Adrenal gland (tissue), 12 donors: ENCODE results near the gene SORBS1. TPM values are rescaled to one million over a fixed set of nuclear protein-coding genes. Genes with fewer than 3 reads are reported as not detected.

ENCODE experiments used
- DNase-seq, 7 donors: peaks; one replicate each; pipeline ENCODE4 v3.0.0-alpha.2; 2019 to 2020
- H3K27ac ChIP-seq, 5 donors: fragments of 200-600 bp; sonication (generic) in 4 of 5; 1 replicate in 3 of 5; 2 replicates in 2 of 5; pipeline versions ENCODE4 v1.5.1 to v1.8.0; 2016 to 2020; ENCODE audit warnings: mild to moderate bottlenecking in 1 of 5
- H3K27me3 ChIP-seq: fragments of 200-600 bp; 2 replicates; pipeline ENCODE4 v1.8.0; 2021
- H3K36me3 ChIP-seq, 2 donors: fragments of 200-600 bp; replicated peaks in 1 of 2; 1 replicate in 1 of 2; 2 replicates in 1 of 2; pipeline versions ENCODE4 v1.5.1 to v1.8.0; 2018 to 2022
- H3K4me1 ChIP-seq, 2 donors: fragments of 200-600 bp; replicated peaks in 1 of 2; 1 replicate in 1 of 2; 2 replicates in 1 of 2; pipeline versions ENCODE4 v1.5.1 to v1.8.0; 2018 to 2021
- H3K4me3 ChIP-seq, 4 donors: fragments of 200-600 bp; sonication (generic) in 3 of 4; one replicate each; pipeline ENCODE4 v1.5.1; 2016 to 2018
- H3K9me3 ChIP-seq, 3 donors: fragments of 200-600 bp; sonication (generic) in 1 of 3; replicated peaks in 1 of 3; 1 replicate in 2 of 3; 2 replicates in 1 of 3; pipeline versions ENCODE4 v1.5.1 to v1.8.0; 2016 to 2021
- CTCF ChIP-seq, 6 experiments: fragments of 450-650 bp in 4 of 6; fragments of 200-600 bp in 2 of 6; sonication (generic) in 1 of 6; IDR thresholded peaks; 1 replicate in 5 of 6; 2 replicates in 1 of 6; pipeline versions ENCODE4 v1.5.1 to v1.8.0; 2016 to 2021; ENCODE audit warnings: antibody characterized with exemption in 6 of 6, mild to moderate bottlenecking in 2 of 6, moderate library complexity in 1 of 6
- POLR2A ChIP-seq, 2 donors: fragments of 450-650 bp; IDR thresholded peaks; one replicate each; pipeline ENCODE4 v1.6.1; 2017; ENCODE audit warnings: antibody characterized with exemption in 2 of 2, mild to moderate bottlenecking in 2 of 2, moderate library complexity in 1 of 2
- WGBS, 4 donors: extraction: QIAGEN DNeasy Blood & Tissue Kit in 2 of 4; methylation state at CpG; one replicate each; pipeline versions ENCODE4 v1.1.5 to v1.1.7; 2013 to 2017; 5-methylcytosine and 5-hydroxymethylcytosine counted together
- intact Hi-C, 2 donors: fragments of 100-400 bp; cut with DNase I; formaldehyde crosslinking; loops; one replicate each; pipeline versions ENCODE4 v1.14.1 to v1.15.0; 2022 to 2023
- polyA plus RNA-seq, 3 donors: library from polyadenylated mRNA; stranded (reverse); fragments of 200-250 nt in 2 of 3; fragments of 350-450 nt in 1 of 3; fragmentation: Illumina TruSeq in 1 of 3; extraction: RNeasy Lipid Tissue Mini Kit (QIAGEN cat#74804) in 1 of 3; gene quantifications; one replicate each; pipeline ENCODE4 v1.2.3, GENCODE V29; 2013 to 2014
- total RNA-seq, 9 donors: library from RNA; depleted of rRNA in 4 of 9; stranded (reverse); fragments of >200 nt in 4 of 9; fragments of 120-200 nt in 1 of 9; fragmentation: NEBNext Ultra II Directional in 1 of 9; extraction: Animal tissue kit (Norgen Biotek cat#: 25700) in 1 of 9; gene quantifications; one replicate each; pipeline versions ENCODE4 v1.1.0 to v1.2.4, GENCODE V29; 2013 to 2023
- donor health status: healthy with polysubstance abuse.
- donor health status: Bipolar disorder and iron deficiency.
- donor health status: DM: yes; HTN: yes; CAD: no.
- donor health status: DM: no; HTN: no; CAD: no.
- donor health status: DM: no; HTN: no; CAD: no.
- donor health status: DM: yes; HTN: yes; CAD: no.

The SORBS1 gene
- total and polyA plus RNA-seq, 12 donors: 9.5 to 43.4 (median 19.0) TPM

GRCh38 chr10:95426482-95426881 lies 134.7 kb downstream of the SORBS1 start:
- Histone ChIP-seq H3K4me3 (no peak overlapping the region), H3K4me1 (peaks cover 0 to 12% of the 10 kb centered on the region in 2 donors), H3K36me3 (no peaks in the 10 kb centered on the region), H3K27me3 (no peaks in the 10 kb centered on the region), H3K27ac (no peak overlapping the region), H3K9me3 (no peaks in the 10 kb centered on the region)
- TF ChIP-seq CTCF (IDR thresholded peaks at IDR 0.05): no peak
- TF ChIP-seq POLR2A (IDR thresholded peaks at IDR 0.05): no peak
- WGBS, 4 donors: 78 to 86% (median 82%) methylated on average over 5 of the region's 5 CpGs
- DNase-seq: no peak
- intact Hi-C loops: no loop called here

GRCh38 chr10:95425592-95426465 lies 135.3 kb downstream of the SORBS1 start:
- Histone ChIP-seq H3K27me3 (no peaks in the 10 kb centered on the region), H3K4me1 (peaks cover 0 to 12% of the 10 kb centered on the region in 2 donors), H3K9me3 (no peaks in the 10 kb centered on the region), H3K4me3 (no peak overlapping the region), H3K27ac (no peak overlapping the region), H3K36me3 (no peaks in the 10 kb centered on the region)
- TF ChIP-seq CTCF (IDR thresholded peaks at IDR 0.05): no peak
- no peak for TF ChIP-seq POLR2A (IDR thresholded peaks at IDR 0.05)
- intact Hi-C loops: no loop called here
- no peak for DNase-seq
- WGBS, 4 donors: 75 to 89% (median 82%) methylated on average over 2 of the region's 2 CpGs

DNA sequence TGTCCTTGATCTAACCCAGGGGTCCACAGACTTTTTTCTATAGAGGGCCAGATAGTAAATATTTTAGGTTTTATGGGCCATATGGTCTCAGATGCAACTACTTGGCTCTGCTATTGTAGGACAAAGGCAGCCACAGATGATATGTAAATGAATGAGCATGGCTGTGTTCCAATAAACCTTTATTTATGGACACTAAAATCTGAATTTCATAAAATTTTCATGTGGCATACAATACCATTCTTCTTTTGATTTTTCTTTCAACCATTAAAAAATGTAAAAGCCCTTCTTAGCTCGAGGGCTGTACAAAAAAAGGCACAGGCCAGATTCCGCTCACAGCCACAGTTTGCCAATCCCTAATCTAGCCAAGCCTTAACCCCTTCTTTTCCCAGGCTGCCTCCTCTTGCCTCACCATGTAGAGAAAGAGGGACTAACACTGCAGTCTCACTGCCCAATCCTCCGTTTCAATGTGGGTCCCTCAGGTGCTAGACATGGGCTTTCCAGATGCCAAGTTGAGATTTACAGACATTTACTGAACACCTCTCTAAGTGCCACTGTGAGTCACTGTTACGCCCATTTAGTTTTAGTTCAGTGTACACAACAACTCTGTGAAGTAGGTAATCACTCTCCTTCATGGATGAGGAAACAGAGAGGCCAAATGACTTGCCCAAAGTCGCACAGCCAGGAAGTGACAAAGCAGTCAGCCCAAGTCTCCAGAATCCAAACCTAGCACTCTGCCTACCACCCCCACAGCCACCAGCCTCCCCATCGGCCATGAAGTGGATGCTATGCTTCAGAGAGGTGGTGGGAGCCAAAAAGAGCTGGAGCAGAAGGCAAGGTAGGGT lies 137.8 kb downstream of the SORBS1 start:
- H3K4me1 ChIP-seq: peaks cover 0 to 12% of the 10 kb centered on the region in 2 donors
- no peaks in the 10 kb centered on the region for H3K36me3 ChIP-seq
- 78 to 85% (median 83%) methylated on average over 6 of the region's 6 CpGs for WGBS, 4 donors
- TF ChIP-seq POLR2A (IDR thresholded peaks at IDR 0.05) (no peak), CTCF (IDR thresholded peaks at IDR 0.05) (no peak)
- H3K27ac ChIP-seq: no peak overlapping the region
- H3K9me3 ChIP-seq: no peaks in the 10 kb centered on the region
- DNase-seq: no peak
- intact Hi-C loops: no loop called here
- no peaks in the 10 kb centered on the region for H3K27me3 ChIP-seq
- no peak overlapping the region for H3K4me3 ChIP-seq

- no peak for TF ChIP-seq POLR2A (IDR thresholded peaks at IDR 0.05)
- no peak for TF ChIP-seq CTCF (IDR thresholded peaks at IDR 0.05)
- Histone ChIP-seq H3K27me3 (no peaks in the 10 kb centered on the region), H3K27ac (no peak overlapping the region), H3K4me3 (no peak overlapping the region), H3K36me3 (no peaks in the 10 kb centered on the region), H3K9me3 (no peaks in the 10 kb centered on the region), H3K4me1 (peaks cover 0 to 12% of the 10 kb centered on the region in 2 donors)
- DNase-seq: no peak
- WGBS, 4 donors: 79 to 93% (median 87%) methylated on average over 3 of the region's 3 CpGs
- intact Hi-C loops: no loop called here
These were observed 138.9 kb downstream of the SORBS1 start for GRCh38 chr10:95422233-95422632.
